GM20000 (cell line): ENCODE results near the gene IFT172.

ENCODE experiments used
- DNase-seq: peaks from one replicate; pipeline ENCODE4 v3.0.0; 2012; ENCODE audit warnings: low spot score
- TF ChIP-seq, protein P1 (sequence below): IDR thresholded peaks from 2 replicates; pipeline ENCODE4 v1.5.1; 2012; ENCODE audit warnings: mild to moderate bottlenecking, control low read depth; ENCODE audit errors: extremely low read depth, missing control alignments

The IFT172 gene

DNA sequence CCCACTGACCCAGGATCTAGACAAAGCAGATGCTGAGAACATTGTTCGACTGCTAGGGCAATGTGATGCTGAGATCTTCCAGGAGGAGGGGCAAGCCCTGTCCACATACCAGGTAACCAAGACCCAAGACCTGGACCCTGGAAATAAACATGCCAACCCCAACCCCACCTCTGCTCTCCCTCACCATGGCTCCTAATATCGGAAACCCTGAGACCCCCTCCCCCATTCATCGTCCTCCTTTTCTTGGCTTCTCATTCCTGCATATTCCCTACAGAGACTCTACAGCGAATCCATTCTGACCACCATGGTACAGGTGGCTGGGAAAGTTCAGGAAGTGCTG lies 7.7 kb upstream of the IFT172 start:
- no peak for DNase-seq
- TF ChIP-seq, protein P1, sequence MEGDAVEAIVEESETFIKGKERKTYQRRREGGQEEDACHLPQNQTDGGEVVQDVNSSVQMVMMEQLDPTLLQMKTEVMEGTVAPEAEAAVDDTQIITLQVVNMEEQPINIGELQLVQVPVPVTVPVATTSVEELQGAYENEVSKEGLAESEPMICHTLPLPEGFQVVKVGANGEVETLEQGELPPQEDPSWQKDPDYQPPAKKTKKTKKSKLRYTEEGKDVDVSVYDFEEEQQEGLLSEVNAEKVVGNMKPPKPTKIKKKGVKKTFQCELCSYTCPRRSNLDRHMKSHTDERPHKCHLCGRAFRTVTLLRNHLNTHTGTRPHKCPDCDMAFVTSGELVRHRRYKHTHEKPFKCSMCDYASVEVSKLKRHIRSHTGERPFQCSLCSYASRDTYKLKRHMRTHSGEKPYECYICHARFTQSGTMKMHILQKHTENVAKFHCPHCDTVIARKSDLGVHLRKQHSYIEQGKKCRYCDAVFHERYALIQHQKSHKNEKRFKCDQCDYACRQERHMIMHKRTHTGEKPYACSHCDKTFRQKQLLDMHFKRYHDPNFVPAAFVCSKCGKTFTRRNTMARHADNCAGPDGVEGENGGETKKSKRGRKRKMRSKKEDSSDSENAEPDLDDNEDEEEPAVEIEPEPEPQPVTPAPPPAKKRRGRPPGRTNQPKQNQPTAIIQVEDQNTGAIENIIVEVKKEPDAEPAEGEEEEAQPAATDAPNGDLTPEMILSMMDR = no peak

- no peak for DNase-seq
- TF ChIP-seq, protein P1 = no peak
Observed at GRCh38 chr2:27496357-27497287, 7.1 kb upstream of the IFT172 start, which contains the start of gene GCKR. TSS of gene GCKR (plus strand) at chr2:27496839. CDS start at chr2:27496905, 66 bp downstream.

DNA sequence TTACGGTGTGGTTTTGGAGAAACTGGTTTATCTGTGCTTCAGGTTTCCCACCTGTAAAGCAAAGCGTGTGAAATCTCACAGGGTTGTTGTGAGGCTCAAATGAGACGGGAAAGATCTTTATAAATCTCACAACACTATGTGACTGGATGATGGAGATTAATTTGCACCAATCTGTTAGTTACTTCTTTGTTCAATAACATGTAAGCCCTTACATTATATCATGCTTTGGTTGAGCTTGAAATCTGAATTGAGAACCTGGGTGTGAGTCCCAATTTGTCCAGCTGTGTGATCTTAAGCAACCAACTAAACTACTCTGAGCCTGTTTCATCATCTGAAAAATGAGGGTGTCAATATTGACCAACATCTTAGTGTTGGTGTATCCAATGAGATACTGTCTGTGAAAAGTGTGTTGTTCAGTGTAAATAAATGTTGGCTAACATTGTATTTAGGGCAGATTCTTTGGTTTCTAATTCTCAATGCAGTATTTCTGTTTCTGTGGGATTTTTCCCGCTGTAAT lies 6.4 kb upstream of the IFT172 start:
- DNase-seq = no peak
- TF ChIP-seq, protein P1 = no peak

DNA sequence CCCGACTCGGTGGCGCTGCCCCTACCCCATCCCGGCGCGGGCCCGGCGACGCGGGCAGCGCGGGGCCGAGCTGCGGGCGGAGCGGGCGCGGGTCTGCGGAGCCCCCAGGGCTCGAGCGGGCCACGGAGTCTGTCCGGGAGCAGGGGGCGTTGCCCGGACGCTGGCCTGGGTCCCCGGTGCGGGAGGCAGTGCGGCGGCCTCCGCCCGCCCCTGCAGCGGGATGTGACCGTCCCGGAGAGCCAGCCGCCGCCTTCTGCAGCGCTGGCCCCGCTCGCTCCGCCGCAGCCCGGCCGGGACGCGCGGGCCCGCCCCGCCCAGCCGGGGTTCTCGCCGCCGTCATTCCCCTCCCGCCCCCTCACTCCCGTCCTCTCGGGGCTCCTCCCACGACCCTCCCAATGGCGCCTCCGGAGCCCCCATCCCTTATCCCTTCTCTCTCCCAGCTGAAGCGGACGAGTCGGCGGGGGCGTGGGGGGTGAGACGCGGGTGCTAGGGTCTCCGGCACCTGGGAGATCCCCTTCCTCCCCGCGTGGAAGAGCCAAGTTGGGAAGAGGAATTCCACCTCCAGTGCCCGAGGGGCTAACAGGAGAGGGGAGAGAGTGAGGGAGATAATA lies 5.5 kb upstream of the IFT172 start, which contains the start of gene FNDC4:
TSS of gene FNDC4 (minus strand) at position 257 of the 611 bp plus-strand sequence. CDS start 521 bp downstream, outside the sequence.
- TF ChIP-seq, protein P1 = no peak
- no peak for DNase-seq

DNA sequence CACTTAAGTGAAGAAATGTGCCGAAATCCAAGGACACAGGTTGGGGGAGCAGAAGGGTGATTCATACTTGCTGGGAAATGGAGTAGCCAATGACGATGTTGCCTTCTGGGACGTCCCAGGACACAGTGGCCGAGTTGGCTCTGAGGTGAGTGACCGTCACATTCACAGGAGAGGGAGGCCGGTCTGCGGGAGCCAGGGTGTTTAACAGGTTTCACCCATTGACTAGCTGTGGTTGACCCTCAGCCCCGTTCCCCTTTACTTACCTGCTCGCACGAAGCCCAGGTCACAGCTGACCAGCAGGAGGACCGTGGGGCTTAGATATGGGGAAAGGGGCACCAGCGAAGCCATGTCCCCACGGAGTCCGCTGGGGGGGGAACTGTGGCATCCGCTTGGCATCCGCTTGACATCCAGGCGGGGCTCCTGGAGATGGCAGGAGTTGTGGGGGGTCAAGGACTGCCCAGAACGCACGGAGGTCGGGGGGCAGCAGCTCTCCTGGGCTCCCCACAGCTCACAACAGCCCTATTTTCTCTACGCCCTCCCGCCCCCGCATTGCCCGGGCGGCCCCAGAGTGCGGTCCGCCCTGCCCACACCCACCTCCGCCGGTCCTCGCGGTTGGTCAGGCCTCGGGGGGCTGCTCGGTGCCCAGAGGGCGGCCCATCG lies 4.9 kb upstream of the IFT172 start:
- no peak for DNase-seq
- TF ChIP-seq, protein P1 = no peak

DNA sequence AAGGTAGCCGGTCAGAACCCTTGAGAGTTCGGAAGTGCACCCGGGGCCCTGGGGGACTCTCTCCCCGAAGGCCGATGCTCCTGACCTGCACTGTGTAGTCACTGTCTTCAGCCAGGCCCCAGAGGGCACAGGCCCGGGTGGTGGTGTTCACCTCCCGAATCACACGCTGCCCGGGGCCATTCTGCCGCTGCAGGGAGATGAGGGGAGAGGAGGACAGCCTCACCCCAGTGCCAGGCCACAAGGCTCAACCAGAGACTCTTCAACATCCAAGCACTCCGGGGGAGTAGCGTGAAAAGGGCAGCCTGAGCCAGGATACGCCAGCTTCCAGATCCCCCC lies 4.4 kb upstream of the IFT172 start:
- DNase-seq = no peak
- TF ChIP-seq, protein P1 = no peak
